Heart left ventricle (tissue), 13 donors: Measurements from ENCODE around the gene WNT9A.

Experiments used
- CTCF ChIP-seq, 12 donors: fragments of 200-600 bp; sonication (generic) in 4 of 12; IDR thresholded peaks; one replicate each; pipeline versions ENCODE4 v1.5.0 to v1.8.0; 2018 to 2022; ENCODE audit warnings: antibody characterized with exemption in 12 of 12, mild to moderate bottlenecking in 5 of 12
- POLR2A ChIP-seq, 2 donors: fragments of 450-650 bp; IDR thresholded peaks; one replicate each; pipeline ENCODE4 v1.6.1; 2017; ENCODE audit warnings: antibody characterized with exemption in 2 of 2, mild to moderate bottlenecking in 2 of 2, moderate library complexity in 2 of 2
- donor health status: ischemic (EF 13 %, LVEDD 7.1; RV severe dilation, severe dysfunction).
- donor health status: DM: no; HTN: yes; CAD: no.
- donor health status: DM: no; HTN: no; CAD: no.
- donor health status: ischemic (EF 25% LVEDD 6.9; RV normal size, moderate dysfunction).
- donor health status: ischemic (EF 25% LVEDD 5.7; RV mildly dilated, moderate dysfunction).
- donor health status: ischemic (EF 35%, LVEDD 5.7; RV mildly dilated, moderate dysfunction).
- donor health status: nonischemic (EF 11% LVEDD 7.7; RV severe dilation, severe dysfunction).
- donor health status: DM: yes; HTN: yes; CAD: no.
- donor health status: PGD.
- donor health status: ischemic (EF 29% LVEDD 5.4; RV normal size, mild dysfunction).
- donor health status: nonischemic (EF 23%, LVEDD 6.1; RV moderate dilation, normal function).

DNA sequence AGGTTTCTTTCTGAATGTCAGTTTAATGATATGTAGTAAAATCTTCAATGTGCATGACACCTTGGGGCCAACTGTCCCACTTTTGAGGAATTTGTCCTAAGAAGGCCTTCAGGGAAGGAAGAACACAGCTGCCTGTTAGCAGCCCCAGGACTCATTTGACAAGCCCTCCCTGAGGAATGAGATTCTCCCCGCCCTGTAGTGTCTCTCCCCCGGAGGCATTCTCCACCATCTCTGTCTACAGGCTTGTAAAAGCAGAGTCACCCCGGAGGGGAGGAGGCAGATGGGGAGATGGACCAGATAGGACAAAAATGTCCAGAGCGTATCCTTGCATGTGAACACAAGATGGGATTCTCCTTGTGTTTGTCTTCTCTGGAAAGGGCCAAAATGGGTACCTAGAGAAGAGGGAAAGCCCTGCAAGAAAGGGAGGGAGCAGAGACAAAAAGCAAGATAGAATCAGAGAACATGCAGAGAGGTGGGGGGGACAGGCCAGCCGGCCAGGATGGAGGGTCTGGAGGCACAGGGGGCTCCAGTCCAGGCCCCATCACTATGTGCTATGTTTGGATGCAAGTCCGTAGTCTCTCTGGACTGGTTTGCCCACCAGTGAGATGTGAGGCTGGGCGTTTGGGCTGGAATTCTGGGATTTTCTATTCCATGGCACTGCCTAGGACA lies 47.0 kb upstream of the WNT9A start:
- TF ChIP-seq CTCF (IDR thresholded peaks at IDR 0.05): no peak
- TF ChIP-seq POLR2A (IDR thresholded peaks at IDR 0.05): no peak
